Stomach (tissue), 9 donors: ENCODE data around the gene REEP6. TPM values are rescaled to one million over a fixed set of nuclear protein-coding genes. Genes with fewer than 3 reads are reported as not detected.

Experiments
- DNase-seq, 2 donors: peaks; one replicate each; pipeline versions ENCODE4 v3.0.0 to v3.0.0-alpha.2; 2013 to 2019
- H3K27ac ChIP-seq, 5 donors: fragments of 200-600 bp in 4 of 5; sonication (generic) in 4 of 5; one replicate each; pipeline ENCODE4 v1.5.1; 2013 to 2019; ENCODE audit warnings: mild to moderate bottlenecking in 1 of 5, moderate library complexity in 1 of 5
- H3K27me3 ChIP-seq, 3 donors: fragments of 200-600 bp; sonication (generic); one replicate each; pipeline ENCODE4 v1.5.1; 2017 to 2019; ENCODE audit warnings: mixed run types in 1 of 3
- H3K36me3 ChIP-seq, 4 donors: fragments of 200-600 bp; sonication (generic); 1 replicate in 3 of 4; 2 replicates in 1 of 4; pipeline ENCODE4 v1.5.1; 2016 to 2019
- H3K4me1 ChIP-seq, 4 donors: fragments of 200-600 bp; sonication (generic); one replicate each; pipeline ENCODE4 v1.5.1; 2016 to 2019
- H3K4me3 ChIP-seq, 4 donors: fragments of 200-600 bp; sonication (generic) in 3 of 4; one replicate each; pipeline ENCODE4 v1.5.1; 2016 to 2019; ENCODE audit warnings: mild to moderate bottlenecking in 1 of 4
- H3K9me3 ChIP-seq, 4 donors: fragments of 200-600 bp; sonication (generic); one replicate each; pipeline ENCODE4 v1.5.1; 2016 to 2019
- EP300 ChIP-seq: sonication (generic); formaldehyde crosslinking; IDR thresholded peaks from one replicate; pipeline ENCODE4 v1.6.1; 2017; ENCODE audit warnings: antibody characterized with exemption
- POLR2A ChIP-seq, 4 donors: fragments of 450-650 bp; IDR thresholded peaks; one replicate each; pipeline ENCODE4 v1.6.1; 2016; ENCODE audit warnings: antibody characterized with exemption in 4 of 4, control low read depth in 2 of 4, mild to moderate bottlenecking in 1 of 4, moderate library complexity in 1 of 4
- POLR2AphosphoS5 ChIP-seq, 3 donors: sonication (generic); formaldehyde crosslinking; IDR thresholded peaks; one replicate each; pipeline ENCODE4 v1.6.1; 2016; ENCODE audit warnings: antibody characterized with exemption in 3 of 3
- WGBS, 5 donors: extraction: QIAGEN DNeasy Blood & Tissue Kit in 3 of 5; methylation state at CpG; one replicate each; pipeline versions ENCODE4 v1.1.5 to v1.1.7; 2013 to 2018; 5-methylcytosine and 5-hydroxymethylcytosine counted together
- intact Hi-C: fragments of 100-400 bp; cut with DNase I; formaldehyde crosslinking; loops from one replicate; pipeline ENCODE4 v1.15.1; 2023; ENCODE audit warnings: low total_unique reads
- polyA plus RNA-seq, 3 donors: library from polyadenylated mRNA; stranded (reverse); fragments of 200-250 nt; gene quantifications; one replicate each; pipeline ENCODE4 v1.2.3, GENCODE V29; 2013
- total RNA-seq, 5 donors: library from RNA; depleted of rRNA; stranded (reverse); fragments of >200 nt; gene quantifications; one replicate each; pipeline versions ENCODE4 v1.1.0 to v1.2.3, GENCODE V29; 2014 to 2016
- TF ChIP-seq, protein P1 (sequence below), 7 experiments: fragments of 450-650 bp in 4 of 7; fragments of 200-600 bp in 3 of 7; sonication (generic) in 3 of 7; IDR thresholded peaks; one replicate each; pipeline ENCODE4 v1.5.1; 2016 to 2019; ENCODE audit warnings: antibody characterized with exemption in 7 of 7, control low read depth in 2 of 7, mild to moderate bottlenecking in 1 of 7
- donor health status: healthy with polysubstance abuse.
- donor health status: Bipolar disorder and iron deficiency.
- donor health status: healthy.

Gene REEP6
- total and polyA plus RNA-seq, 8 donors = 3.5 to 24.3 (median 6.1) TPM; not detected in 3

DNA sequence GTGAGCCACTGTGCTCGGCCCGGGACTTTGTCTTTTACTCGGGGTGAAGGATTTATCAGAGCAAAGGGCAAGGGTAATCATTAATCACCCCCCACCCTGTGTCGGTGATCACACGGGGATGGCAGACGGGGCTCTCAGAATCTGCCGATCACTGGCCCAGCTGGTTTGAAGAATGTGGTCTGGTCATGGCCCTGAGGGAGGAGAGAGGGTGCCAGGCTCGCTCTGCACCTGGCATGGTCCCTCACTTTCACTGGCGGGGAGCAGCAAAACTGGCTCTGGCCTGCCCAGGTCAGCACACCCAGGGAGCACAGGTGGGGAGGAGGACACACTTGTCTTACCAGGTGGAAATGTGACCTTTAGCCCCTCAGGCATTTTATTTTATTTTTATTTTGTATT lies 10.2 kb downstream of the REEP6 start:
- H3K9me3 ChIP-seq = no peaks in the 10 kb centered on the region
- H3K27ac ChIP-seq = no peak overlapping the region
- no peaks in the 10 kb centered on the region for H3K36me3 ChIP-seq
- peaks cover 15 to 85% (median 38%) of the 10 kb centered on the region in 3 donors for H3K27me3 ChIP-seq
- 18 to 63% (median 28%) methylated on average over 5 to 9 of the region's 9 CpGs for WGBS, 5 donors
- H3K4me1 ChIP-seq = peaks cover 7 to 22% (median 20%) of the 10 kb centered on the region in 4 donors
- intact Hi-C loops = no loop called here
- no peak overlapping the region for H3K4me3 ChIP-seq
- DNase-seq = peak in 1 of 2 donors; percentile 45
- no peak for TF ChIP-seq POLR2AphosphoS5 (IDR thresholded peaks at IDR 0.05)
- TF ChIP-seq, protein P1, sequence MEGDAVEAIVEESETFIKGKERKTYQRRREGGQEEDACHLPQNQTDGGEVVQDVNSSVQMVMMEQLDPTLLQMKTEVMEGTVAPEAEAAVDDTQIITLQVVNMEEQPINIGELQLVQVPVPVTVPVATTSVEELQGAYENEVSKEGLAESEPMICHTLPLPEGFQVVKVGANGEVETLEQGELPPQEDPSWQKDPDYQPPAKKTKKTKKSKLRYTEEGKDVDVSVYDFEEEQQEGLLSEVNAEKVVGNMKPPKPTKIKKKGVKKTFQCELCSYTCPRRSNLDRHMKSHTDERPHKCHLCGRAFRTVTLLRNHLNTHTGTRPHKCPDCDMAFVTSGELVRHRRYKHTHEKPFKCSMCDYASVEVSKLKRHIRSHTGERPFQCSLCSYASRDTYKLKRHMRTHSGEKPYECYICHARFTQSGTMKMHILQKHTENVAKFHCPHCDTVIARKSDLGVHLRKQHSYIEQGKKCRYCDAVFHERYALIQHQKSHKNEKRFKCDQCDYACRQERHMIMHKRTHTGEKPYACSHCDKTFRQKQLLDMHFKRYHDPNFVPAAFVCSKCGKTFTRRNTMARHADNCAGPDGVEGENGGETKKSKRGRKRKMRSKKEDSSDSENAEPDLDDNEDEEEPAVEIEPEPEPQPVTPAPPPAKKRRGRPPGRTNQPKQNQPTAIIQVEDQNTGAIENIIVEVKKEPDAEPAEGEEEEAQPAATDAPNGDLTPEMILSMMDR (IDR thresholded peaks at IDR 0.05) = no peak
- no peak for TF ChIP-seq POLR2A (IDR thresholded peaks at IDR 0.05)
- TF ChIP-seq EP300 = no peak

DNA sequence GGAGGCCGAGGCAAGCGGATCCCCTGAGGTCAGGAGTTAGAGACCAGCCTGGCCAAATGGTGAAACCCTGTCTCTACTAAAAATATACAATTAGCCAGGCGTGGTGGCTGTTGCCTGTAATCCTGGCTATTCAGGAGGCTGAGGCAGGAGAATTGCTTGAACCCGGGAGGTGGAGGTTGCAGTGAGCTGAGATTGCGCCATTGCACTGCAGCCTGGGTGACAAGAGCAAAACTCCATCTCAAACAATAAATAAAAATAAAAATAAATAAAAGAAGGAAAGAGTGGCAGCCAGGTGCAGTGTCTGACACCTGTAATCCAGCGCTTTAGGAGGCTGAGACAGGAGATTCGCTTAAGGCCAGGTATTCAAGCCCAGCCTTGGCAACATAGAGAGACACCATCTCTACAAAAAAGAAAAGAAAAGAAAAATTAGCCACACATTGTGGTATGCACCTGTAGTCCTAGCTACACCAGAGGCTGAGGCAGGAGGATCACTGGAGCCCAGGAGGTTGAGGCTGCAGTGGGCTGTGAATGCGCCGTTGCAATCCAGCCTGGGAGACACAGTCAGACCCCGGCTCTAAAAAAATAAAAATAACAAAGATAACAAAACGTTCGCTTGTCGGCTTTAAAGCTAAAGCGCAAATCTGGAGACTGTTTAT lies 11.6 kb downstream of the REEP6 start:
- no peak for DNase-seq
- Histone ChIP-seq H3K4me3 (peak overlapping the region in 1 of 4 donors; percentile 22), H3K36me3 (no peaks in the 10 kb centered on the region), H3K9me3 (no peaks in the 10 kb centered on the region), H3K27ac (no peak overlapping the region), H3K4me1 (peaks cover 7 to 18% (median 16%) of the 10 kb centered on the region in 4 donors), H3K27me3 (peaks cover 15 to 84% (median 32%) of the 10 kb centered on the region in 3 donors)
- TF ChIP-seq POLR2A (IDR thresholded peaks at IDR 0.05) = no peak
- TF ChIP-seq EP300 = no peak
- TF ChIP-seq, protein P1 (IDR thresholded peaks at IDR 0.05) = no peak
- no peak for TF ChIP-seq POLR2AphosphoS5 (IDR thresholded peaks at IDR 0.05)
- intact Hi-C loops = no loop called here
- WGBS, 5 donors = 52 to 57% (median 56%) methylated on average over 14 of the region's 14 CpGs

DNA sequence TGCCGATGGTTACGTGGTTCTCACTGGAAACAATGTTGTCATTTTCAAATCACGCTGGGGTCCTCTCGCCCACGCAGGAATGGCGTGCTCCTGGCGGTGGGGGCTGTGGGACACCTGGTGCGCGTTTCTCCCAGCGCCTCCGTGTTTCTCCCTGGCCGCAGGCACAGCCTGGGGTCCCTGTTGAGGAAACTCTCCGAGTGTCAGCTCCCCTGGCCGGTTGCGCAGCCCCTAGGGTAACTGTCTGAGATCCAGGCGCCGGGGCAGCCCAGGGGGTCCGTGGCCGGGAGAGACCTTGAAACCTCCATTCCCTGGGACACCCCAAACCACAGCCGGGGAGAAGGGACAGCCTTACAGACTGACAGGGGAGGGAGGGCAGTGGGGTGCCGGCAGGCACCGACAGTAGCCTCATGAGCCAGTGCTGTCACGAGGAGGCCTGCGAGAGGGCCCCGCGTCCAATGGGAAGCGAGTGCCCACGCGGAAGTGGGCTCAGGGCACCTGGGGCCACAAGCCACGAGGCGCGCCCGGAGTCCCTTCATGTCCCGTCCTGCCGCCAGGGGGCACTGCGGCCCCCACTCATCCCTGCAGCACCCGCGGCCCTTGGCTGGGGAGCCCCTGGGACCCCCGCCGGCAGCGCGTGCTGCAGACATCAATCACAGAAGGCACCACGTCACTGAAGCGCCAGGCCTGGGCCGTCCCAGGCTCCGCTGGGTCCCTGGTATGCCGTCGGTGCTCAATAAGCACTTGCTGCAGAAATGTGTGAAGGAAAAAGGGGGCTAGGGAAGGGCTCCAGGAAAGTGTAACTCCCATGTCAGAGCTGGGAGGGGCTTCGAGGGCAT lies 12.3 kb downstream of the REEP6 start:
- peak; percentile 52 to 81 for DNase-seq
- Histone ChIP-seq H3K27ac (no peak overlapping the region), H3K36me3 (no peaks in the 10 kb centered on the region), H3K4me1 (peaks cover 7 to 25% (median 23%) of the 10 kb centered on the region in 4 donors), H3K9me3 (peaks cover 0 to 2% (median under 1%) of the 10 kb centered on the region in 4 donors), H3K4me3 (peak overlapping the region in 2 of 4 donors; percentile 12 to 22), H3K27me3 (peaks cover 15 to 84% (median 27%) of the 10 kb centered on the region in 3 donors)
- 4 to 7% (median 5%) methylated on average over 22 to 49 of the region's 49 CpGs for WGBS, 5 donors
- intact Hi-C loops = no loop called here
- TF ChIP-seq, protein P1 (IDR thresholded peaks at IDR 0.05) = peak in 5 of 7 experiments; percentile 19 to 73 (median 42)
- TF ChIP-seq POLR2AphosphoS5 (IDR thresholded peaks at IDR 0.05) (no peak), POLR2A (IDR thresholded peaks at IDR 0.05) (no peak), EP300 (no peak)

DNA sequence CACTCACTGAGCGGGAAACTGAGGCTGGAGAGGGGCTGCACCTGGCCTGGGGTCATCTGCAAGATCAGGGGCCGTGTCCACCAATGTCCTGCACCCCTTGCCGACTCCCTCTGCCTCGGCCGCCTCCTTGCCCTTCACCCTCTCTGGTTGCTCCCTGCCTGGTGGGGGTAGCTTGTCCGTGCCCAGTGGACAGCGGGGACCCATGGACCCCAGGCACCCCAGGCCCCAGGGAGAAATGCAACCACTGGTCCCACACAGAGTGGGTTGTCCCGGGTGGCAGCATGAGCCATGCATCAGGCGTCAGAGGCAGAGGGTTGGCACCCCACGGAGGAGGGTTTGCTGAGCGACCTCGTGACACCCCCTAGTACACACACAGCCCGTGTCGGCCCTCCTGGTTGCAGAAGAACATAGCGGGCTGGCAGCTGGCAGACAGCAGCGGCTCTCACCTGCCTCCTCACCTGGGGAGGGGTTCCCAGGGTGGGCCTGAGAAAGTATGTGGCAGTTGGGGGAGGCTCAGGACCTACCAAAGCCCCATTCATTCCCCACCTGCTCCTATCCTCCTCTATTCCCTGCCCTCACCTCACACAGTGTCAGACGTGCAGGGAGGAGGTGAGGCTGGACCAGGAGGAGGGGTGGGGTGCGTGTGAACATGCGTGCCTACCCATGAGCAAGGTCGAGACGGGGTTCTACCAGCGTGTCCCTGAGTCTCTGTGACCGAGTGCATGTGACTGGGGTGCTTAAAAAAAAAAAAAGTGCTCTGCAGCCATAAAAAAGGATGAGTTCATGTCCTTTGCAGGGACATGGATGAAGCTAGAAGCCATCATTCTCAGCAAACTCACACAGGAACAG lies 13.2 kb downstream of the REEP6 start:
- peaks cover 0 to 5% (median 2%) of the 10 kb centered on the region in 4 donors for H3K9me3 ChIP-seq
- peaks cover 15 to 88% (median 27%) of the 10 kb centered on the region in 3 donors for H3K27me3 ChIP-seq
- intact Hi-C loops = no loop called here
- H3K27ac ChIP-seq = no peak overlapping the region
- H3K36me3 ChIP-seq = no peaks in the 10 kb centered on the region
- peaks cover 7 to 27% (median 26%) of the 10 kb centered on the region in 4 donors for H3K4me1 ChIP-seq
- no peak for DNase-seq
- 39 to 54% (median 47%) methylated on average over 16 to 23 of the region's 23 CpGs for WGBS, 5 donors
- TF ChIP-seq, protein P1 (IDR thresholded peaks at IDR 0.05) = no peak
- TF ChIP-seq EP300 = no peak
- no peak for TF ChIP-seq POLR2AphosphoS5 (IDR thresholded peaks at IDR 0.05)
- no peak overlapping the region for H3K4me3 ChIP-seq
